Neural cell (in vitro differentiated cells): ENCODE measurements around the gene MAP6. TPM values are rescaled to one million over a fixed set of nuclear protein-coding genes. Genes with fewer than 3 reads are reported as not detected.
A peak's percentile ranks its signal among the peaks of the same experiment; 100 is the strongest.

ENCODE experiments used
- H2AFZ ChIP-seq: fragments of 200-600, 300-800 bp; sonication (generic), shearing (Covaris generic); 2 replicates; pipeline ENCODE4 v1.6.0; 2014; ENCODE audit warnings: low read depth, mild to moderate bottlenecking, antibody characterized with exemption, low read length, moderate library complexity
- H3F3A ChIP-seq: fragments of 200-600 bp; shearing (Covaris generic); 2 replicates; pipeline ENCODE4 v1.6.1; 2016; ENCODE audit warnings: mild to moderate bottlenecking, moderate library complexity, mixed read lengths, antibody characterized with exemption, low read length; ENCODE audit not compliant: insufficient read depth, poor library complexity, severe bottlenecking
- H3K27ac ChIP-seq: fragments of 200-600, 300-800 bp; sonication (generic), shearing (Covaris generic); 2 replicates; pipeline ENCODE4 v1.5.1; 2014; ENCODE audit warnings: mild to moderate bottlenecking, low read length, moderate library complexity
- H3K27me3 ChIP-seq: fragments of 300-800, 200-600 bp; sonication (generic), shearing (Covaris generic); 2 replicates; pipeline ENCODE4 v1.6.0; 2014; ENCODE audit warnings: mild to moderate bottlenecking, low read depth, low read length, moderate library complexity; ENCODE audit not compliant: insufficient read depth
- H3K36me3 ChIP-seq: fragments of 300-800, 200-600 bp; sonication (generic), shearing (Covaris generic); 2 replicates; pipeline ENCODE4 v1.5.1; 2014; ENCODE audit warnings: mild to moderate bottlenecking, antibody characterized with exemption, low read length, moderate library complexity; ENCODE audit not compliant: insufficient read depth
- H3K4me2 ChIP-seq: fragments of 300-800, 200-600 bp; sonication (generic), shearing (Covaris generic); 2 replicates; pipeline ENCODE4 v1.6.0; 2014; ENCODE audit warnings: mild to moderate bottlenecking, low read length
- H3K4me3 ChIP-seq: fragments of 300-800, 200-600 bp; sonication (generic), shearing (Covaris generic); 2 replicates; pipeline ENCODE4 v1.5.1; 2014; ENCODE audit warnings: mild to moderate bottlenecking, low read length, moderate library complexity
- H3K79me2 ChIP-seq: fragments of 200-600 bp; shearing (Covaris generic); replicated peaks from 2 replicates; pipeline ENCODE4 v1.6.0; 2014; ENCODE audit warnings: mild to moderate bottlenecking, low read length, moderate library complexity; ENCODE audit not compliant: insufficient read depth
- H3K9ac ChIP-seq: fragments of 300-800, 200-600 bp; sonication (generic), shearing (Covaris generic); 2 replicates; pipeline ENCODE4 v1.6.1; 2016; ENCODE audit warnings: mild to moderate bottlenecking, low read length, mixed read lengths
- H3K9me2 ChIP-seq: fragments of 200-600 bp; shearing (Covaris generic); 2 replicates; pipeline ENCODE4 v1.6.1; 2016; ENCODE audit warnings: mild to moderate bottlenecking, low read length, mixed read lengths; ENCODE audit not compliant: insufficient read depth
- H3K9me3 ChIP-seq: fragments of 200-600, 300-800 bp; sonication (generic), shearing (Covaris generic); 2 replicates; pipeline ENCODE4 v1.6.1; 2016; ENCODE audit warnings: mild to moderate bottlenecking, mixed run types, low read length, moderate library complexity, mixed read lengths
- H4K20me1 ChIP-seq: fragments of 200-600 bp; shearing (Covaris generic); 2 replicates; pipeline ENCODE4 v1.6.1; 2016; ENCODE audit warnings: mild to moderate bottlenecking, mixed run types; ENCODE audit not compliant: insufficient read depth
- CTCF ChIP-seq: fragments of 450-650 bp; IDR thresholded peaks from 2 replicates; pipeline ENCODE4 v1.5.1; 2014; ENCODE audit warnings: antibody characterized with exemption, mild to moderate bottlenecking, moderate library complexity; ENCODE audit not compliant: poor library complexity, severe bottlenecking
- EP300 ChIP-seq: fragments of 450-650 bp; conservative IDR thresholded peaks from 2 replicates; pipeline ENCODE4 v1.6.1; 2014; ENCODE audit warnings: antibody characterized with exemption, mild to moderate bottlenecking, moderate library complexity; ENCODE audit not compliant: poor library complexity, severe bottlenecking
- EZH2 ChIP-seq: fragments of 200-600, 300-800 bp; shearing (Covaris generic), sonication (generic); IDR thresholded peaks from 2 replicates; pipeline ENCODE4 v1.6.1; 2014; ENCODE audit warnings: antibody characterized with exemption, low read length, borderline replicate concordance, mild to moderate bottlenecking; ENCODE audit not compliant: insufficient read depth, poor library complexity, severe bottlenecking
- MXI1 ChIP-seq: fragments of 450-650 bp; conservative IDR thresholded peaks from 2 replicates; pipeline ENCODE4 v1.6.1; 2014; ENCODE audit warnings: antibody characterized with exemption, mild to moderate bottlenecking; ENCODE audit not compliant: poor library complexity, severe bottlenecking
- POLR2AphosphoS5 ChIP-seq: IDR thresholded peaks from 2 replicates; pipeline ENCODE4 v1.6.1; 2012
- RAD21 ChIP-seq: fragments of 450-650 bp; conservative IDR thresholded peaks from 2 replicates; pipeline ENCODE4 v1.6.1; 2014; ENCODE audit warnings: antibody characterized with exemption, mild to moderate bottlenecking, moderate library complexity
- REST ChIP-seq: IDR thresholded peaks from 2 replicates; pipeline ENCODE4 v1.6.1; 2012; ENCODE audit warnings: borderline replicate concordance
- SMC3 ChIP-seq: fragments of 450-650 bp; conservative IDR thresholded peaks from 2 replicates; pipeline ENCODE4 v1.6.1; 2014; ENCODE audit warnings: antibody characterized with exemption, mild to moderate bottlenecking, moderate library complexity; ENCODE audit not compliant: poor library complexity
- TAF1 ChIP-seq: IDR thresholded peaks from 2 replicates; pipeline ENCODE4 v1.6.1; 2012; ENCODE audit warnings: low read depth
- polyA plus RNA-seq: library from polyadenylated mRNA; depleted of rRNA; stranded (reverse); fragments of >200 nt; gene quantifications from 2 replicates; pipeline ENCODE4 v1.2.3, GENCODE V29; 2014

Gene MAP6
- polyA plus RNA-seq, 1 donor from 2014 or later: 178 TPM

GRCh38 chr11:75563501-75563977, 105.3 kb downstream of the MAP6 start:
- no peaks in the 10 kb centered on the region for H3K9me3 ChIP-seq
- peak overlapping the region; percentile 59 for H3K9ac ChIP-seq
- H3F3A ChIP-seq: no peaks in the 10 kb centered on the region
- H4K20me1 ChIP-seq: no peaks in the 10 kb centered on the region
- H3K4me2 ChIP-seq: no peak overlapping the region
- peak overlapping the region; percentile 66 for H3K4me3 ChIP-seq
- no peak overlapping the region for H2AFZ ChIP-seq
- H3K27me3 ChIP-seq: no peaks in the 10 kb centered on the region
- TF ChIP-seq EZH2 (no peak), MXI1 (no peak), REST (no peak), POLR2AphosphoS5 (no peak), RAD21 (no peak), CTCF (no peak), EP300 (no peak), TAF1 (no peak), SMC3 (no peak)
- H3K36me3 ChIP-seq: no peaks in the 10 kb centered on the region
- H3K79me2 ChIP-seq: no peaks in the 10 kb centered on the region
- peak overlapping the region; percentile 45 for H3K27ac ChIP-seq
- no peaks in the 10 kb centered on the region for H3K9me2 ChIP-seq

- Histone ChIP-seq H3K79me2 (no peaks in the 10 kb centered on the region), H2AFZ (no peak overlapping the region), H3K9me2 (no peaks in the 10 kb centered on the region), H3K27me3 (no peaks in the 10 kb centered on the region), H3K9ac (peak overlapping the region; percentile 59), H3K9me3 (no peaks in the 10 kb centered on the region), H3K27ac (peak overlapping the region; percentile 45), H3K36me3 (no peaks in the 10 kb centered on the region), H3F3A (no peaks in the 10 kb centered on the region), H3K4me3 (peak overlapping the region; percentile 66), H3K4me2 (no peak overlapping the region), H4K20me1 (no peaks in the 10 kb centered on the region)
- TF ChIP-seq CTCF: no peak
- TF ChIP-seq RAD21: no peak
- no peak for TF ChIP-seq REST
- no peak for TF ChIP-seq EP300
- no peak for TF ChIP-seq TAF1
- no peak for TF ChIP-seq POLR2AphosphoS5
- TF ChIP-seq MXI1: no peak
- no peak for TF ChIP-seq EZH2
- no peak for TF ChIP-seq SMC3
Observed at GRCh38 chr11:75562836-75563484, 105.9 kb downstream of the MAP6 start.
